HG02870 (cell line): Measurements from ENCODE around the gene NDUFA5.

ENCODE experiments used
- ATAC-seq: cut with Tn5 transposase; IDR thresholded peaks from one replicate; pipeline ENCODE4 v1.9.1; 2021; ENCODE audit warnings: mild to moderate bottlenecking, moderate library complexity; ENCODE audit not compliant: unreplicated experiment

NDUFA5 gene

DNA sequence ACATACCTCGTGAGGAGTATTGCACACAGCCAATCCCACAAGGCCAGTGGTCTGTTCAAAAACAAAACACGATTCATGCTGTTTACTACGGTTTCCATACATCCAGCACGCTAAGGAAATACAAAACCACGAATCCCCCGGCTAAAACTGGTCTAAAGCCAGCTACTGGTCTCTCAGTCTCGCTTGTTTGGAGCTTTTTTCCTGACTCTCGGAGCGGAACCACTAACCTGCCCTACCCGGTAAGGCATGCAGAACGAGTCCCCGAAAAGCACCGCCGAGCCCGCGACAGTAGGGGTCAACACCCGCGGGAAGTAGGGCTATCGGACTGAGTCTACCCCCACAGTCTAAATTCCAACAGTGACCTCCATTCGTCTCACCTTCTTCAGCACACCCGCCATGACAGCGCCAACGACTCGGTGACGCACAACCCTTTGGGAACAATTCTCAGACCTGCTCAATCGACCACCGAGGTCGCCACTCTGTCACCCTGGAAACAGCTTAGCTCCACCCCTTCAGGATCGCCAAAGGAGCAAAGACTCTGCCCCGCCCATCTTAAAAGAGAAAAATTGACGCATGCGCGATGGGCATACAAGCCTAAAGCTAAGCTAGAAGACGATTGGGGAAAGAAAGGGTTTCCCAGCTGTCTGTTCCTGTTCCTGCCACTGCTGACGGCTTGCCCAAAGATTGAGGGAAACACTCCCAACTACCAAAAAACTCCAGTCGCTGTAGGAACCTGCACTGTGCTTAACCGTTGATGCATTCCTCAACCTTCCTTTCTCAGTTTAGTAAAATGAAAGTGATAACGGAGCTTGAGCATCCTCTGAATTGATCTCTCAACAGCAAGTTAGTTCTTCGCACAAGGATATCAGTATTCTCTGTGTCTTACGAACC lies at the start of gene NDUFA5:
Gene NDUFA5 (minus strand): TSS at position 421 of the 891 bp plus-strand sequence. CDS start 23 bp downstream, at position 398.
- peak; percentile 95 for ATAC-seq

DNA sequence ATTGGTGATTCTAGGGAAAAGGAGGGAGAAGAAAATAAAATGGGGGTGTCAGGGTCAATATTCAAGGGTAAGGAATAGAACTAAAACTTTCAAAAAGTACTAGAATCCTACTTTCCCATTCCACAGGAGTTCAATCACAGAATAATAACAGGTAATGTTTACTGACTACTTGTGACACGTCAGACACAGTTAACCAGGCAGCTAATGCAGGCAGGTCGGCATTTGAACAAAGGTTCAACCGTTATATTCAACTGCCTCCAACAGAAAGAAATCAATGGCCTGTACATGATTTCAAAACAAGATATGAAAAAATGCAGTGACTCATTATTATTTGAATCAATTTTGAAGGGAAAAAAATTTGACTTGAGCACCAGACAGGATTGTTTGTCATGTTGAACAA lies 47.1 kb upstream of the NDUFA5 start:
- ATAC-seq: no peak

DNA sequence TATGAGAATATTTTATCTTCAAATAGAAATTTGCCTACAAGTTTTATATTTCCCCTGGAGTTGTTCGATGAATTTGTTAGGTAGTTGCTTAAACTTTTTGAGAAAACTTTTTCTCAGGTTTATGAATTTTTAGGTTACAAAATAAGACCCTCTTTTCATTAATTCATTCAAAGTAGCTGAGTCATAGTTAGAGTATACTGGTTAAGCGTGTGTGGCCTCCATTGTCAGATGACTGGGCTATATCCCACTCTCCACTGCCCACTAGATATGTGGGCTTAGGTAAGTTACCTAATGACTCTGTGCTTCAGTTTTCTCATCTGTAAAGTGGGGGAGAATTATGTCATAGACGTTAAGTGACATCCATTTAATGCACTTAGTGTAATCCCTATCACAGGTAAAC lies 45.0 kb upstream of the NDUFA5 start:
- no peak for ATAC-seq

DNA sequence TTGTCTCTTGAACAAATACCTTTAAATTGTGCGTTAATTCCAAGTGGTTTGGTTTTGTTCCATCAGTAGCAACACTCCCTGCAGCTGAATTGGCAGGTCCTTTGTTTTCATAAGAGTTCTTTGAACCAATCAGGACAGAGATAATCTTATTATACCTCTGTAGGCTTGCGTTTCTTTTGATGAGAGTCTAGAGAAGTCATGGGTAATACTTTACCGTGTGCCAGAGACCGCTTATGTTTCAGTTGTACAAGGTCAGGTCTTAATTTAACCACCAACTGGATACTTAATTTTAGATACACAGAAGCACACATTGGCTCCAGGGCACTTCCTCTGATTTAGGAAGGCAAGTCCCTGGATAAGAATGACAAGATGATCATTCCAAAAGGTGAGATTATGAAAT lies 43.9 kb upstream of the NDUFA5 start, which contains the start of gene ASB15:
Gene ASB15 (plus strand): TSS at position 292 of the 400 bp plus-strand sequence. CDS start 12,682 bp downstream, outside the sequence.
- ATAC-seq: no peak

DNA sequence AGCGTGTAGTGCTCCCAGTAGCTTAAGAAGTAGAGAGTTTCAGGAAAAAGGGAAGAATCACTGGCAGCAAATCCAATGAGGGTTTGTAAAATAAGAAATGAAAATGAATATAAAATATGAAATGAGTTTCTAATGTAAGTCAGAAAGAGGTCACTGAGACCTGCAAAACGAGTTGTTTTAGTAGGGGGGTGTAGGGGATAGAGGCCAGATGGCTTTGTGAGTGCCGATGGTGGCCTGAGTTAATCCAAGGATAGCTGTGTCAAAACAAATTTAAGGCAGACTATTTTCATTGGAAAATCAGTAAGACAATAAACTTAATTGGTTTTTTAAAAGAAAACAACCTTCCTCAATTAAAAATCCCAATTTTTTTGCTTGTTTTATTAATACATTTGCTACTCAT lies 43.3 kb upstream of the NDUFA5 start:
- no peak for ATAC-seq

- ATAC-seq: peak; percentile 44
Measured at GRCh38 chr7:123599766-123600165, 42.1 kb upstream of the NDUFA5 start.

DNA sequence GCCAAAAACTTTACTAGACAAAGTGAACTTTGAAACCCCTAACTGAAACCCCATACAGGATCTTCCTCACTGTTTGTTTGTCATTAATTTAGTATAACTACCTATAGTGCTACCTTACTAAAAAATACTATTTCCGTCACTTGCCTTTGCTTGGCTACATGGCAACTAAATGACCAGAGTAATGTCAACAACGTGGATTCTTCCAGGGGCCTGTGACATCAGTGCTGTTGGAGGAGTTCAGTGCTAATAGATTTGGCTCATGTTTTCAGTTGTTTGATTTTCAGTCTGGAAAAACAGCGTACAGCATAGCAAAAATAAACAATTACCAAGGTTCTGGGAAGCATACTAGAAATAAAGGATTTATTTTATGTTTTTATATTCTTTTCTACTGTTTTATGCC lies 41.0 kb upstream of the NDUFA5 start:
- no peak for ATAC-seq

GRCh38 chr7:123594813-123595241 lies 37.2 kb upstream of the NDUFA5 start:
- ATAC-seq: no peak

DNA sequence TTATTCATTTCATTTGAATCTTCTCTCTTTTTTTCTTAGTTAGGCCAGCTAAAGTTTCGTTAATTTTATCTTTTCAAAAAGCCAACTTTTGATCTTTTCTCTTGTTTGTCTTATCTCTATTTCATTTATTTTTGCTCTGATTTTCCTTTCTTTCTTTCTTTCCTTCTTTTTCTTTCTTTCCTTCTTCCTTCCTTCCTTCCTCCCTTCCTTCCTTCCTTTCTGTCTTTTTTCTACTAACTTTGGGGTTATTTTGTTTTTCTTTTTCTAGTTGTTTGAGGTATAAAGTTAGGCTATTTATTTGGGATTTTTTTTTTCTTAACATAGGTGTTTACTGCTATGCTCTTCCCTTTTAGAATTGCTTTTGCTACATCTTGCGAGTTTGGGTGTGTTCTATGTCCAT lies 30.8 kb upstream of the NDUFA5 start:
- no peak for ATAC-seq

DNA sequence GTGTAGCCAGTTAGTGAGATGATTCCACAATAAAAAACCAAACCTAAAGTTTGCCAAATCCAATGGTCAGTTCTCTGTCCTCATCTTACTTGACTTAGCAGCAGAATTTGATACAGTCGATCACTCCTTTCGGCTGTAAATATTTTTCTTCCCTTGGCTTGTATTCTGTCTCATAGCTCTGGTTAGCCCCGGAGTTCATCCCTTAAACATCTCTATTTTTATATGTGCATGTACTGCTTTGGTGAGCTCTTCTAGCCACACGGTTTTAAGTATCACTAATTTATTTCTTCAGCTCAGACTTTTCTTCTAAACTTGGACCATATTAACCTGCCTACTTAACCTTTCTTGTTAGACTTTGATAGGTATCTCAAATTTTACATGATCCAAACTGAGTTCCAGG lies 26.2 kb upstream of the NDUFA5 start:
- no peak for ATAC-seq

GRCh38 chr7:123581162-123581459 lies 23.5 kb upstream of the NDUFA5 start:
- no peak for ATAC-seq

- peak; percentile 74 for ATAC-seq
Measured at GRCh38 chr7:123580406-123581161, 23.0 kb upstream of the NDUFA5 start.

DNA sequence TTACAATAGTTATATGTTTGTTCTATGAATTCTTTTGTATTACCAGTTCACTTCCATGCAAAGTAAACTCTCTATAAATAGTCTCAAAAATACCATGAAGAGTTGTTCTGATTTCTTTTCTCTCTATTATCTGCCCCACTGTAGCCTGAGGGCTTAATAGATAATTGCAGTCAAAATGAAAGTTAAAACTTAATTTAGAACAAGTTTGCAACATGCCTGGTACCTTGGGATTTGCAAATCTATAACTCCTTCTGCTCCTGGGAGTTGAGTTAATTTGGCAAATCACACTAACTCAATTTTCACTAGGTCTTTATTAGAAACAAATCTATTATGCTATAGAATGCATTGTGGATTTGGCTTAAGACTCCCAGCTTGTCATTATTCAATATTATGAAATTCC lies 21.8 kb upstream of the NDUFA5 start:
- ATAC-seq: no peak

DNA sequence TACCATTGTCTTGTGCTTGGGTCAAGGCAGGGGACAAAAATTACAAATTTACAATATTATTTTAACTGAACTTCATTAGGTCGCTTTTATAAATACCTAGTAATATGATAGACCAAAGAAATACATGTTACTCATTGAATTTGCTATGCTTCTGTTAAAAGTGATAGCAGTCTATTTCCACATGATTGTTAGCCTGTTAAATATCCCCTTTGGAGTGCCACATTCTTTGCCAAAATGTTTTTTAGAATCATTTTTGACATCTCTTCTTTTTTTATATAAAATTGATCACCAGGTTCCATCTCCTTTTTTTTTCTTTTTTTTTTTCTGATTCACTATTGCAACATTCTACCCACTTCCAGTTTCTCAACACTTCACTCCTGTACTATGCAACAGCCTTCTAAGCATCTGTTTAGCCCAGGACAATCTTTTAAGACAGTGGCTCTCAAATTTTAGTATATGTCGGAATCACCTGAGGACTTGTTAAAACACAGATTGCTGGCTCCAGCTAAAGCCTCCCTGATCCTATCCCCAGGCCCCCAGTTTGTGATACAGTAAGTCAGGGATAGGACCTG lies 16.4 kb upstream of the NDUFA5 start:
- no peak for ATAC-seq

DNA sequence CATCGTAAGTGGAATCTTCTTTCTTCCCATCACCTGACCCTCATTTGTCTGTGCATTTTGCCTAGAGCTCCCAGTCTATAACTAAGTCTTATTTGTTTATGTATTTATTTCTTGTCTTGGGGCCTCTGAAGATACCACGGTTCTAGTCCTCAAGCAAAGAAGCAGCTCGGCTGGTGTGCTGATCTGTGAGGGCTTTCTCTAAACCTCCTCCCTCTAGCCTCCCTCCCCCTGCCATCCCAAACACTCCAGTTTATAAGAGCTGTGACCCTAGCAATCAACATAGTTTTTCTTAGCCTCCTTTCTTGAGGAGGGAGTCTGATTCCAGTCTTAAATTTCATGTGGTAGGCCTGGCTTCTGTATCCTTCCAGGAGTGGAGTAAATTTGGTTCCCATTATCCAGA lies 15.7 kb upstream of the NDUFA5 start:
- ATAC-seq: no peak

DNA sequence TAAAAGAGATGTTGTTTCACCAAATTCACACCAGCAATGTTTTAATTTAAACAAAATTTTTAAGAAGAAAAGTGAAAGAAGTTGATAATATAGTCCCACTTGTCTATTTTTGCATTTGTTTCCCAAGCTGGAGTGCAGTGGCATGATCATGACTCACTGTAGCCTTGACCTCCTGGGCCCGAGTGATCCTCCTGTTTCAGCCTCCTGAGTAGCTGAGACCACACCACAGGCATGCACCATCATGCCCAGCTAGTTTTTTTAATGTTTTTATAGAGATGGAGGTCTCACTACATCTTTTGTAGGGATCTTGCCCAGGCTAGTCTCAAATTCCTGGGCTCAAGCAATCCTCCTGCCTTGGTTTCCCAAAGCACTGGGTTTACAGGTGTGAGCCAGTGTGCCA lies 14.1 kb upstream of the NDUFA5 start:
- ATAC-seq: no peak

DNA sequence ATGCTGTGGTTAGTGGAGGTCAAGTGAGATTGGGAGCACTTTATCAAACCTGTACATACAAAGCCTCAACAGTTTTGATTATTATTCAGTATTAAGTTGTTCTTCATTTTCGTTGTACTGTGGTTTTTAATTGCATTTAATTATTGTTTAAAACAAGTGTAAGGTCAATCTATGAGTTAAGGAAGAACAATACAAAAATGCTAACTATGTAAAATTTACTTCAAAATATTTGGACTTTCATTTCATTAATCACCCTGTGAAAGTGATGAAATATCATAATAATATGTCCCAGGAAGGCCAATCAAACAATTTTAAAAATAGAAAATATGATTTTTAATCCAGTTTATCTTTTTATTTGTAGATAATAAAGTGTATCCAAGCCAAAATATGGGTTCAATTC lies 13.6 kb upstream of the NDUFA5 start:
- no peak for ATAC-seq

GRCh38 chr7:123570390-123571182 lies 13.0 kb upstream of the NDUFA5 start:
- peak; percentile 53 for ATAC-seq

- ATAC-seq: no peak
Measured at GRCh38 chr7:123569352-123570010, 11.9 kb upstream of the NDUFA5 start.

GRCh38 chr7:123562121-123562520 lies 4.5 kb upstream of the NDUFA5 start:
- ATAC-seq: no peak
